HepG2 (cell line): ENCODE measurements around the gene LYPLA2. TPM values are rescaled to one million over a fixed set of nuclear protein-coding genes. Genes with fewer than 3 reads are reported as not detected.
A peak's percentile ranks its signal among the peaks of the same experiment; 100 is the strongest.

Source experiments
- BCL3 ChIP-seq: sonication (generic); formaldehyde crosslinking; IDR thresholded peaks from 2 replicates; pipeline ENCODE4 v1.5.1; 2020; ENCODE audit warnings: mild to moderate bottlenecking, missing genetic modification reagents, moderate library complexity
- DNMT1 ChIP-seq: sonication (generic); formaldehyde crosslinking; IDR thresholded peaks from 2 replicates; pipeline ENCODE4 v1.5.1; 2020; ENCODE audit warnings: mild to moderate bottlenecking, missing genetic modification reagents
- GATA4 ChIP-seq: sonication (generic); IDR thresholded peaks from 2 replicates; pipeline ENCODE4 v1.6.1; 2016; ENCODE audit warnings: antibody characterized with exemption, low read depth, borderline replicate concordance
- ISL2 ChIP-seq: sonication (generic); formaldehyde crosslinking; IDR thresholded peaks from 2 replicates; pipeline ENCODE4 v1.5.0; 2020; ENCODE audit warnings: missing genetic modification reagents
- KDM5A ChIP-seq: fragments of 200-600 bp; sonication (generic); IDR thresholded peaks from 2 replicates; pipeline ENCODE4 v1.7.0; 2018; ENCODE audit warnings: antibody characterized with exemption, mild to moderate bottlenecking, low read length, borderline replicate concordance
- KLF16 ChIP-seq, 2 experiments: sonication (generic) in 1 of 2; formaldehyde crosslinking in 1 of 2; IDR thresholded peaks; 2 replicates each; pipeline versions ENCODE4 v1.6.1 to v1.8.0; 2016 to 2023; ENCODE audit warnings: missing genetic modification reagents in 2 of 2, missing compliant biosample characterization in 1 of 2
- SNAPC4 ChIP-seq: sonication (generic); formaldehyde crosslinking; IDR thresholded peaks from 2 replicates; pipeline ENCODE4 v1.4.0; 2020; ENCODE audit warnings: mild to moderate bottlenecking, missing genetic modification reagents
- ZBTB2 ChIP-seq: sonication (generic); formaldehyde crosslinking; IDR thresholded peaks from 2 replicates; pipeline ENCODE4 v1.8.0; 2022; ENCODE audit warnings: low read depth, missing genetic modification reagents
- ZC3H13 ChIP-seq: sonication (generic); formaldehyde crosslinking; IDR thresholded peaks from 2 replicates; pipeline ENCODE4 v1.8.1; 2023; ENCODE audit warnings: mild to moderate bottlenecking, missing genetic modification reagents, moderate library complexity
- ZFP36 ChIP-seq: fragments of 150-350 bp; IDR thresholded peaks from 2 replicates; pipeline ENCODE4 v1.6.1; 2018; ENCODE audit warnings: borderline replicate concordance, low read length, low read depth; ENCODE audit not compliant: partially characterized antibody
- ZNF205 ChIP-seq: IDR thresholded peaks from 2 replicates; pipeline ENCODE4 v1.6.1; 2018; ENCODE audit warnings: missing biosample characterization, missing genetic modification reagents
- ZNF274 ChIP-seq: sonication (generic); formaldehyde crosslinking; IDR thresholded peaks from 2 replicates; pipeline ENCODE4 v1.5.1; 2020; ENCODE audit warnings: mild to moderate bottlenecking, missing genetic modification reagents
- ZNF354B ChIP-seq: sonication (generic); formaldehyde crosslinking; IDR thresholded peaks from 2 replicates; pipeline ENCODE4 v1.8.0; 2022; ENCODE audit warnings: mild to moderate bottlenecking, missing genetic modification reagents
- ZNF557 ChIP-seq: sonication (generic); formaldehyde crosslinking; IDR thresholded peaks from 2 replicates; pipeline ENCODE4 v1.4.0; 2020; ENCODE audit warnings: missing genetic modification reagents
- polyA plus RNA-seq, 8 experiments: library from polyadenylated mRNA; depleted of rRNA in 3 of 8; stranded (reverse) in 7 of 8; unstranded in 1 of 8; fragments of >200 nt; fragmentation: Illumina TruSeq in 4 of 8; extraction: Trizol in 4 of 8; gene quantifications; 2 replicates each; pipeline versions ENCODE4 v1.2.1 to v1.2.3, GENCODE V29; 2011 to 2016; ENCODE audit warnings: low read depth in 4 of 8, missing spikeins in 1 of 8, mixed read lengths in 1 of 8; ENCODE audit not compliant: insufficient read depth in 1 of 8
- total RNA-seq, 5 experiments: library from RNA; depleted of rRNA; stranded (reverse); fragments of >200 nt; fragmentation: Illumina TruSeq; extraction: Trizol; gene quantifications; 2 replicates each; pipeline ENCODE4 v1.2.3, GENCODE V29; 2016; ENCODE audit warnings: low read depth in 1 of 5
- TF ChIP-seq, protein P1 (sequence below): sonication (generic); formaldehyde crosslinking; IDR thresholded peaks from 2 replicates; pipeline ENCODE4 v1.5.0; 2020; ENCODE audit warnings: mild to moderate bottlenecking, missing genetic modification reagents
- TF ChIP-seq, protein P2 (sequence below): sonication (generic); formaldehyde crosslinking; conservative IDR thresholded peaks from 2 replicates; pipeline ENCODE4 v1.4.0; 2020; ENCODE audit warnings: missing genetic modification reagents

LYPLA2 gene
- total and polyA plus RNA-seq, 2 of the 13 experiments (the other 11 are each of a cell fraction or from before 2014, with no cell fraction given), result 72.1 to 73.2 TPM

DNA sequence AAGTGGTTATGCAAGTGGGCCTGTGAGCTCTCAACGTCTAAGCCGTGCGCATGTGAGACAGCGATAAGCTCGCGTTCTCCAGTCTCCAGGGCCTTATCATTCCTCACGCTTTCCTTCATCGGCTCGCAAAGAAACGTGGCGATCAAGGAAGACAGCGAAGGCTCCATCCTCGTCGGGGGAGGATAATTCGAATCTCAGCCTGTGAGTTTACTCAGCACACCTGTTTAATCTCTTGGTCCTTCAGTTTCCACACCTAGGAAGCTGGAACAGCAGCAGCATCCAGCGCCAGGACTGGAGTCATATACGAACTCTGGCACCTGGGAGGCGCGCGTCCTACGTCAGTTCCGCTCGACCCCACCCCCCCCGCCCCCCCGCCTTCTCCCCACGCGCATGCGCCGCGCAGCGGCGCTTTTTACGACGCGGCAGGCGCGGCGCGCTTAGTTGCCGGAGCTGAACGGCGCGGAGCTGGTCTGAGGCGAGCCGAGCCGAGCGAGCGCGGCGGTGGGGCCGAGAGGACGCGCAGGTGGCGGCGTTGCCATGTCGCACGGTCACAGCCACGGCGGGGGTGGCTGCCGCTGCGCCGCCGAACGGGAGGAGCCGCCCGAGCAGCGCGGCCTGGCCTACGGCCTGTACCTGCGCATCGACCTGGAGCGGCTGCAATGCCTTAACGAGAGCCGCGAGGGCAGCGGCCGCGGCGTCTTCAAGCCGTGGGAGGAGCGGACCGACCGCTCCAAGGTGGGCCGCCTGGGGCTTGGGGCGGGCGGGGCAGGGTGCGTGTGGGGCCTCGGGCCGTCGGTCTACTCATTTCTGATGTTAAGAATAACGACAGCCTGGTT lies 12.7 kb upstream of the LYPLA2 start, which contains the start of gene PITHD1 (continued):
- TF ChIP-seq, protein P1, sequence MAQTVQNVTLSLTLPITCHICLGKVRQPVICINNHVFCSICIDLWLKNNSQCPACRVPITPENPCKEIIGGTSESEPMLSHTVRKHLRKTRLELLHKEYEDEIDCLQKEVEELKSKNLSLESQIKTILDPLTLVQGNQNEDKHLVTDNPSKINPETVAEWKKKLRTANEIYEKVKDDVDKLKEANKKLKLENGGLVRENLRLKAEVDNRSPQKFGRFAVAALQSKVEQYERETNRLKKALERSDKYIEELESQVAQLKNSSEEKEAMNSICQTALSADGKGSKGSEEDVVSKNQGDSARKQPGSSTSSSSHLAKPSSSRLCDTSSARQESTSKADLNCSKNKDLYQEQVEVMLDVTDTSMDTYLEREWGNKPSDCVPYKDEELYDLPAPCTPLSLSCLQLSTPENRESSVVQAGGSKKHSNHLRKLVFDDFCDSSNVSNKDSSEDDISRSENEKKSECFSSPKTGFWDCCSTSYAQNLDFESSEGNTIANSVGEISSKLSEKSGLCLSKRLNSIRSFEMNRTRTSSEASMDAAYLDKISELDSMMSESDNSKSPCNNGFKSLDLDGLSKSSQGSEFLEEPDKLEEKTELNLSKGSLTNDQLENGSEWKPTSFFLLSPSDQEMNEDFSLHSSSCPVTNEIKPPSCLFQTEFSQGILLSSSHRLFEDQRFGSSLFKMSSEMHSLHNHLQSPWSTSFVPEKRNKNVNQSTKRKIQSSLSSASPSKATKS (CRISPR knock-in tag), result 0 out of 2 replicates have a peak, but pooled peaks have one; percentile 49
- peak; percentile 55; the same call in 1 of the 2 replicates for TF ChIP-seq KDM5A
- TF ChIP-seq ZC3H13, result peak; percentile 29; the same call in 1 of the 2 replicates
- TF ChIP-seq GATA4, result peak; percentile 70; the same call in 1 of the 2 replicates
- TF ChIP-seq, protein P2, sequence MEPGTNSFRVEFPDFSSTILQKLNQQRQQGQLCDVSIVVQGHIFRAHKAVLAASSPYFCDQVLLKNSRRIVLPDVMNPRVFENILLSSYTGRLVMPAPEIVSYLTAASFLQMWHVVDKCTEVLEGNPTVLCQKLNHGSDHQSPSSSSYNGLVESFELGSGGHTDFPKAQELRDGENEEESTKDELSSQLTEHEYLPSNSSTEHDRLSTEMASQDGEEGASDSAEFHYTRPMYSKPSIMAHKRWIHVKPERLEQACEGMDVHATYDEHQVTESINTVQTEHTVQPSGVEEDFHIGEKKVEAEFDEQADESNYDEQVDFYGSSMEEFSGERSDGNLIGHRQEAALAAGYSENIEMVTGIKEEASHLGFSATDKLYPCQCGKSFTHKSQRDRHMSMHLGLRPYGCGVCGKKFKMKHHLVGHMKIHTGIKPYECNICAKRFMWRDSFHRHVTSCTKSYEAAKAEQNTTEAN (CRISPR knock-in tag), result peak; percentile 63; the same call in 1 of the 2 replicates
- TF ChIP-seq KLF16 (CRISPR knock-in tag; IDR thresholded peaks at IDR 0.05), result peak in 1 of 2 experiments; percentile 50; a peak in 2 of 4 replicates
- TF ChIP-seq ZNF557 (CRISPR knock-in tag), result peak; percentile 21; the same call in 1 of the 2 replicates
- TF ChIP-seq ZFP36, result no peak
- no peak for TF ChIP-seq ZNF205 (CRISPR knock-in tag)
- TF ChIP-seq ZNF354B (CRISPR knock-in tag), result 0 out of 2 replicates have a peak, but pooled peaks have one; percentile 35
- TF ChIP-seq ZBTB2 (CRISPR knock-in tag), result 0 out of 2 replicates have a peak, but pooled peaks have one; percentile 58
- 0 out of 2 replicates have a peak, but pooled peaks have one; percentile 29 for TF ChIP-seq BCL3
- peak; percentile 87; the same call in 1 of the 2 replicates for TF ChIP-seq DNMT1 (CRISPR knock-in tag)
- TF ChIP-seq ZNF274 (CRISPR knock-in tag), result peak; percentile 38; the same call in 1 of the 2 replicates
- peak; percentile 83; the same call in 1 of the 2 replicates for TF ChIP-seq SNAPC4 (CRISPR knock-in tag)
- peak; percentile 43; the same call in 1 of the 2 replicates for TF ChIP-seq ISL2 (CRISPR knock-in tag)
